Kidney (tissue), 14 donors: Measurements from ENCODE around the gene SNTB2. TPM values are rescaled to one million over a fixed set of nuclear protein-coding genes. Genes with fewer than 3 reads are reported as not detected.

Source experiments
- DNase-seq, 5 donors: peaks; one replicate each; pipeline ENCODE4 v3.0.0-alpha.2; 2013 to 2020
- FAIRE-seq: peaks from 2 replicates; lab custom pipeline; 2012; peaks lifted over from hg19 to GRCh38; lab: Jason Lieb, UNC
- H3K27ac ChIP-seq, 2 donors: one replicate each; pipeline ENCODE4 v1.7.0; 2013; ENCODE audit warnings: low read depth in 2 of 2, low read length in 2 of 2, inconsistent platforms in 1 of 2
- H3K27me3 ChIP-seq: one replicate; pipeline ENCODE4 v1.7.1; 2013; ENCODE audit warnings: low read length, inconsistent platforms; ENCODE audit not compliant: control insufficient read depth, insufficient read depth
- H3K36me3 ChIP-seq, 3 donors: one replicate each; pipeline versions ENCODE4 v1.7.0 to v1.7.1; 2013; ENCODE audit warnings: low read length in 3 of 3, control low read depth in 1 of 3, inconsistent platforms in 1 of 3; ENCODE audit not compliant: insufficient read depth in 3 of 3, control insufficient read depth in 2 of 3
- H3K4me1 ChIP-seq, 3 donors: one replicate each; pipeline versions ENCODE4 v1.7.0 to v1.7.1; 2013; ENCODE audit warnings: low read length in 3 of 3, inconsistent platforms in 1 of 3, low read depth in 1 of 3; ENCODE audit not compliant: control insufficient read depth in 2 of 3, insufficient read depth in 2 of 3
- H3K4me3 ChIP-seq, 3 donors: one replicate each; pipeline versions ENCODE4 v1.7.0 to v1.8.1; 2013; ENCODE audit warnings: low read length in 3 of 3, control low read depth in 1 of 3, inconsistent platforms in 1 of 3
- H3K9ac ChIP-seq, 3 donors: one replicate each; pipeline versions ENCODE4 v1.7.0 to v1.7.1; 2013; ENCODE audit warnings: low read length in 3 of 3, control low read depth in 1 of 3, inconsistent platforms in 1 of 3
- H3K9me3 ChIP-seq, 3 donors: one replicate each; pipeline versions ENCODE4 v1.7.0 to v1.7.1; 2013; ENCODE audit warnings: low read length in 3 of 3, control low read depth in 1 of 3, inconsistent platforms in 1 of 3; ENCODE audit not compliant: control insufficient read depth in 2 of 3, insufficient read depth in 1 of 3
- CTCF ChIP-seq: IDR thresholded peaks from 3 replicates; pipeline ENCODE4 v1.5.1; 2012; ENCODE audit warnings: mild to moderate bottlenecking, moderate library complexity, borderline replicate concordance; ENCODE audit not compliant: insufficient read depth; ENCODE audit errors: extremely low read depth
- intact Hi-C: fragments of 100-400 bp; cut with DNase I; formaldehyde crosslinking; loops from one replicate; pipeline ENCODE4 v1.11.1; 2022
- polyA plus RNA-seq: library from polyadenylated mRNA; stranded (reverse); fragments of 350-450 nt; fragmentation: Illumina TruSeq; extraction: RNeasy Lipid Tissue Mini Kit (QIAGEN cat#74804); gene quantifications from one replicate; pipeline ENCODE4 v1.2.3, GENCODE V29; 2014; ENCODE audit warnings: low read depth, low replicate concordance; ENCODE audit not compliant: insufficient read depth
- total RNA-seq: library from RNA; stranded (reverse); fragmentation: NEBNext Ultra II Directional; extraction: Animal tissue kit (Norgen Biotek cat#: 25700); gene quantifications from one replicate; pipeline ENCODE4 v1.2.1, GENCODE V29; 2021
- donor health status: control.
- donor health status: control.
- donor health status: control.
- donor health status: control.
- donor health status: control.
- donor health status: DM: yes; HTN: yes; CAD: no.
- donor health status: Normal renal cell carcinoma (clear cell type).

SNTB2 gene
- total and polyA plus RNA-seq, 2 donors from 2014 or later, result 4.8 to 45.1 TPM

GRCh38 chr16:69324013-69324531, 137.1 kb downstream of the SNTB2 start:
- no peak overlapping the region for H3K4me3 ChIP-seq
- H3K36me3 ChIP-seq, result peaks cover 11 to 54% (median 40%) of the 10 kb centered on the region in 3 donors
- no peaks in the 10 kb centered on the region for H3K9me3 ChIP-seq
- no peak overlapping the region for H3K9ac ChIP-seq
- H3K27ac ChIP-seq, result peak overlapping the region; percentile 32 to 44
- no peak for TF ChIP-seq CTCF
- FAIRE-seq (no peak), DNase-seq (peak in 1 of 5 donors; percentile 82)
- intact Hi-C loops, result no loop called here
- peaks cover 0 to 37% (median 32%) of the 10 kb centered on the region in 3 donors for H3K4me1 ChIP-seq
- H3K27me3 ChIP-seq, result no peaks in the 10 kb centered on the region

DNA sequence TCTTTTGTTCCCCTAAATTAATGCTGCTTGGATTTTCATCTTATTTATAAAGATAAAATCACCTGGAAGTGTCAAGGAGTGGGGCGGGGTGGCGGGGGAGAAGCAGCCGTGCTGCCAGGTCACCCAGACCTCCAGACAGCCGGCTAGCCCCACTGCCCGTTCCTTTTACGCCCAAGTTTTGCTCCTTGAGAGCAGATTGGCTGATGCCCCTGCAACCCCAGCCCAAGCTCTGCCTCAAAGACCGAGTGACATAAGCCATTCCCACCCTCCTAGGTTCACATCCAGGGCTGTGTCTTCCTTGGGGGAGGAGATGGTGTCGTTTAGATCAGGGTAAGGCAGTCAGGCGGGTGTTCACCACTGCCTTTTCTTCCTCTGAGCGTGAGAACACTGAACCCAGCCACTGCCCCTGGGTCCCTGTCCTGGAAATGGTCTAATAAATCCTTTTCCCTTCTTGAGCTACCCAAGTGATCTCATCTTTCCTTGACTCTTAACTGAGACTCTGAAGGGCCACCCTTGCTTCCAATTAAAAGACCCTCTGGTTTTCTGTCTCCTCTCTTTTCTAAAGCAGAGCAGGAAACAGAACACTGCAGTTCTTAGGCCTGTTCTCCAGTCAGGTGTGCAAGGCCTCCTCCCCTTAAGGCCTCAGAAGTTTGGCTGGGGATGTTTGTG, 137.8 kb downstream of the SNTB2 start:
- TF ChIP-seq CTCF, result no peak
- FAIRE-seq (no peak), DNase-seq (peak in 1 of 5 donors; percentile 63)
- Histone ChIP-seq H3K27ac (peak overlapping the region; percentile 32 to 59), H3K4me1 (peaks cover 0 to 43% (median 36%) of the 10 kb centered on the region in 3 donors), H3K4me3 (no peak overlapping the region), H3K9me3 (no peaks in the 10 kb centered on the region), H3K27me3 (no peaks in the 10 kb centered on the region), H3K36me3 (peaks cover 8 to 47% (median 34%) of the 10 kb centered on the region in 3 donors), H3K9ac (no peak overlapping the region)
- intact Hi-C loops, result no loop called here

GRCh38 chr16:69325784-69326171, 138.8 kb downstream of the SNTB2 start:
- intact Hi-C loops, result no loop called here
- Histone ChIP-seq H3K4me3 (peak overlapping the region in 1 of 3 donors; percentile 43), H3K4me1 (peaks cover 0 to 43% (median 36%) of the 10 kb centered on the region in 3 donors), H3K9ac (peak overlapping the region in 1 of 3 donors; percentile 34), H3K27ac (peak overlapping the region; percentile 39 to 86), H3K27me3 (no peaks in the 10 kb centered on the region), H3K9me3 (no peaks in the 10 kb centered on the region), H3K36me3 (peaks cover 8 to 37% (median 26%) of the 10 kb centered on the region in 3 donors)
- no peak for TF ChIP-seq CTCF
- no peak for DNase-seq
- no peak for FAIRE-seq
